ENCODE measurements around the gene ISCA2.
A peak's percentile ranks its signal among the peaks of the same experiment; 100 is the strongest.

ISCA2 gene

DNA sequence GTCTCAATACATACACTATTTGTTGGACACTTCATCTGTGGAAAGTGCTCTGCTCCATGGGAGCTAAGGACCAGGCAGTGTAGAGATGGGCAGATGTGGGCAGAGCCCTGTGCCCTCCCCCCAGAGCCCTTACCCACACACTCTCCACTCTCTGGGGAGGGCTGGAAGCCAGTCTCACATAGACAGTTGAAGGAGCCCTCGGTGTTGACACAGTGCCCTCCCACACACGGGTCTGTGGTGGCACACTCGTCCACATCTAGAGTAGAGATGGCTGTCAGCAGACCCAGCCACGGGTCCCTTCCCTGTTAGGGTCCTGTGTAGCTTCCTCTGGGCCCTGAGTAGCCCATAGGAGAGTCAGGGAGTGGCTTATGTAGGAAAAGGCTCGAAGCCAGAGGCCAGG lies 14.3 kb downstream of the ISCA2 start:
- no peaks in the 10 kb centered on the region for H3K4me1 ChIP-seq (ENCODE audit: insufficient read depth, low read length, poor library complexity, severe bottlenecking)
- no peak overlapping the region for H2AFZ ChIP-seq (ENCODE audit: low read length)
- H3K4me3 ChIP-seq (ENCODE audit: low read length, poor library complexity, severe bottlenecking) = no peak overlapping the region
- no peaks in the 10 kb centered on the region for H3K36me3 ChIP-seq (ENCODE audit: insufficient read depth, low read length)
- H3K9ac ChIP-seq (ENCODE audit: low read depth, low read length, poor library complexity, severe bottlenecking) = no peak overlapping the region
- H4K20me1 ChIP-seq (ENCODE audit: insufficient read depth, low read length, poor library complexity, severe bottlenecking) = no peaks in the 10 kb centered on the region
- H3K4me2 ChIP-seq (ENCODE audit: low read depth, low read length, poor library complexity, severe bottlenecking) = no peak overlapping the region
- no peaks in the 10 kb centered on the region for H3F3A ChIP-seq (ENCODE audit: low read depth)
- TF ChIP-seq EZH2phosphoT487 (IDR thresholded peaks at IDR 0.05; ENCODE audit: borderline replicate concordance) (no peak), CTCF (conservative IDR thresholded peaks at IDR 0.05; ENCODE audit: low read length) (no peak)
- no peaks in the 10 kb centered on the region for H3K9me3 ChIP-seq (ENCODE audit: insufficient read depth, low read depth, low read length)
- H3K9me2 ChIP-seq (replicated peaks; ENCODE audit: low read depth, low read length) = no peaks in the 10 kb centered on the region
- H3K79me2 ChIP-seq (ENCODE audit: insufficient read depth, low read length) = no peaks in the 10 kb centered on the region
- H3K27me3 ChIP-seq (ENCODE audit: insufficient read depth, low read length, poor library complexity, severe bottlenecking) = no peaks in the 10 kb centered on the region

GRCh38 chr14:74508292-74508731 lies 14.7 kb downstream of the ISCA2 start:
- H3K4me3 ChIP-seq (ENCODE audit: low read length, poor library complexity, severe bottlenecking) = no peak overlapping the region
- H3K4me1 ChIP-seq (ENCODE audit: insufficient read depth, low read length, poor library complexity, severe bottlenecking) = no peaks in the 10 kb centered on the region
- no peaks in the 10 kb centered on the region for H3F3A ChIP-seq (ENCODE audit: low read depth)
- no peak overlapping the region for H2AFZ ChIP-seq (ENCODE audit: low read length)
- no peak overlapping the region for H3K4me2 ChIP-seq (ENCODE audit: low read depth, low read length, poor library complexity, severe bottlenecking)
- H3K79me2 ChIP-seq (ENCODE audit: insufficient read depth, low read length) = no peaks in the 10 kb centered on the region
- no peaks in the 10 kb centered on the region for H3K36me3 ChIP-seq (ENCODE audit: insufficient read depth, low read length)
- no peaks in the 10 kb centered on the region for H3K9me3 ChIP-seq (ENCODE audit: insufficient read depth, low read depth, low read length)
- H3K27me3 ChIP-seq (ENCODE audit: insufficient read depth, low read length, poor library complexity, severe bottlenecking) = no peaks in the 10 kb centered on the region
- H4K20me1 ChIP-seq (ENCODE audit: insufficient read depth, low read length, poor library complexity, severe bottlenecking) = no peaks in the 10 kb centered on the region
- H3K9me2 ChIP-seq (replicated peaks; ENCODE audit: low read depth, low read length) = no peaks in the 10 kb centered on the region
- H3K9ac ChIP-seq (ENCODE audit: low read depth, low read length, poor library complexity, severe bottlenecking) = no peak overlapping the region
- TF ChIP-seq CTCF (conservative IDR thresholded peaks at IDR 0.05; ENCODE audit: low read length) (peak; percentile 68), EZH2phosphoT487 (IDR thresholded peaks at IDR 0.05; ENCODE audit: borderline replicate concordance) (no peak)

- Histone ChIP-seq H3K4me2 (ENCODE audit: low read depth, low read length, poor library complexity, severe bottlenecking) (no peak overlapping the region), H3K4me3 (ENCODE audit: low read length, poor library complexity, severe bottlenecking) (no peak overlapping the region), H3K27me3 (ENCODE audit: insufficient read depth, low read length, poor library complexity, severe bottlenecking) (no peaks in the 10 kb centered on the region), H3K9me3 (ENCODE audit: insufficient read depth, low read depth, low read length) (no peaks in the 10 kb centered on the region), H3K36me3 (ENCODE audit: insufficient read depth, low read length) (no peaks in the 10 kb centered on the region), H3K79me2 (ENCODE audit: insufficient read depth, low read length) (no peaks in the 10 kb centered on the region), H3K9me2 (replicated peaks; ENCODE audit: low read depth, low read length) (no peaks in the 10 kb centered on the region), H4K20me1 (ENCODE audit: insufficient read depth, low read length, poor library complexity, severe bottlenecking) (no peaks in the 10 kb centered on the region), H3F3A (ENCODE audit: low read depth) (no peaks in the 10 kb centered on the region), H3K4me1 (ENCODE audit: insufficient read depth, low read length, poor library complexity, severe bottlenecking) (peaks cover 3% of the 10 kb centered on the region), H2AFZ (ENCODE audit: low read length) (no peak overlapping the region), H3K9ac (ENCODE audit: low read depth, low read length, poor library complexity, severe bottlenecking) (no peak overlapping the region)
- no peak for TF ChIP-seq EZH2phosphoT487 (IDR thresholded peaks at IDR 0.05; ENCODE audit: borderline replicate concordance)
- no peak for TF ChIP-seq CTCF (conservative IDR thresholded peaks at IDR 0.05; ENCODE audit: low read length)
These were observed 15.4 kb downstream of the ISCA2 start for GRCh38 chr14:74508844-74509428.

Data from Loucy (cell line).